Thyroid gland (tissue), 4 donors: Measurements from ENCODE around the gene RFX4. TPM values are rescaled to one million over a fixed set of nuclear protein-coding genes. Genes with fewer than 3 reads are reported as not detected.

ENCODE experiments used
- DNase-seq, 2 donors: peaks; one replicate each; pipeline ENCODE4 v3.0.0-alpha.2; 2019
- H3K27ac ChIP-seq, 3 donors: fragments of 200-600 bp; sonication (generic); 1 replicate in 2 of 3; 2 replicates in 1 of 3; pipeline ENCODE4 v1.5.1; 2016 to 2019; ENCODE audit warnings: mild to moderate bottlenecking in 1 of 3, moderate library complexity in 1 of 3
- H3K27me3 ChIP-seq: fragments of 200-600 bp; sonication (generic); one replicate; pipeline ENCODE4 v1.5.1; 2019
- H3K36me3 ChIP-seq, 2 donors: fragments of 200-600 bp; sonication (generic); one replicate each; pipeline ENCODE4 v1.5.1; 2016 to 2019
- H3K4me1 ChIP-seq, 2 donors: fragments of 200-600 bp; sonication (generic); one replicate each; pipeline ENCODE4 v1.5.1; 2017 to 2019
- H3K4me3 ChIP-seq, 3 donors: fragments of 200-600 bp; sonication (generic); replicated peaks in 1 of 3; 1 replicate in 2 of 3; 2 replicates in 1 of 3; pipeline ENCODE4 v1.5.1; 2016; ENCODE audit warnings: mild to moderate bottlenecking in 1 of 3
- H3K9me3 ChIP-seq: fragments of 200-600 bp; sonication (generic); one replicate; pipeline ENCODE4 v1.5.1; 2017
- POLR2A ChIP-seq, 2 donors: fragments of 450-650 bp; IDR thresholded peaks; one replicate each; pipeline ENCODE4 v1.6.1; 2017; ENCODE audit warnings: antibody characterized with exemption in 2 of 2, mild to moderate bottlenecking in 2 of 2, moderate library complexity in 1 of 2
- WGBS, 2 donors: methylation state at CpG; one replicate each; pipeline ENCODE4 v1.1.5; 2017; 5-methylcytosine and 5-hydroxymethylcytosine counted together
- intact Hi-C: fragments of 100-400 bp; cut with DNase I; formaldehyde crosslinking; loops from one replicate; pipeline ENCODE4 v1.15.1; 2023
- total RNA-seq, 4 donors: library from RNA; depleted of rRNA; stranded (reverse); fragments of >200 nt; gene quantifications; one replicate each; pipeline ENCODE4 v1.2.3, GENCODE V29; 2016
- TF ChIP-seq, protein P1 (sequence below), 6 experiments: fragments of 200-600 bp in 3 of 6; fragments of 450-650 bp in 3 of 6; sonication (generic) in 3 of 6; IDR thresholded peaks; one replicate each; pipeline ENCODE4 v1.5.1; 2016 to 2019; ENCODE audit warnings: antibody characterized with exemption in 6 of 6, mild to moderate bottlenecking in 2 of 6, inconsistent platforms in 1 of 6, moderate library complexity in 1 of 6

RFX4 gene
- total RNA-seq, 4 donors from 2014 or later, result 0.27 to 0.45 TPM; not detected in 2

DNA sequence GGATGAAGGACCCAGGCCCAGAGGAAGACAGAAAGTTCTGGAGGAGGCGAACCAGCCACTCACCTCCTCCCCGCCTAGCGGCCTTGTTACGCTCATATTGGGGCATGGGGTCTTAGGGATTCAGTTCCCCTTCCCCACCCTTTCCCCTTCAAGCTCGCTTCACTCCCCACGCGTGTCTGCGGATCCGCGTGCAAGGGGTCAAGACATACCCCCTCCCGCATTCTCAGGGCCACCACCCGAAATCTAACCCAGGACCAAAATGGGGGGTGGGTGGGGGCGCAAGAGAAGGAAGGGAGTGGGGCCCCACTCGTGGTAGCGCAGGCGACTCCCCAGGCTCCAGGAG is 584 bp upstream of the RFX4 start:
- TF ChIP-seq, protein P1, sequence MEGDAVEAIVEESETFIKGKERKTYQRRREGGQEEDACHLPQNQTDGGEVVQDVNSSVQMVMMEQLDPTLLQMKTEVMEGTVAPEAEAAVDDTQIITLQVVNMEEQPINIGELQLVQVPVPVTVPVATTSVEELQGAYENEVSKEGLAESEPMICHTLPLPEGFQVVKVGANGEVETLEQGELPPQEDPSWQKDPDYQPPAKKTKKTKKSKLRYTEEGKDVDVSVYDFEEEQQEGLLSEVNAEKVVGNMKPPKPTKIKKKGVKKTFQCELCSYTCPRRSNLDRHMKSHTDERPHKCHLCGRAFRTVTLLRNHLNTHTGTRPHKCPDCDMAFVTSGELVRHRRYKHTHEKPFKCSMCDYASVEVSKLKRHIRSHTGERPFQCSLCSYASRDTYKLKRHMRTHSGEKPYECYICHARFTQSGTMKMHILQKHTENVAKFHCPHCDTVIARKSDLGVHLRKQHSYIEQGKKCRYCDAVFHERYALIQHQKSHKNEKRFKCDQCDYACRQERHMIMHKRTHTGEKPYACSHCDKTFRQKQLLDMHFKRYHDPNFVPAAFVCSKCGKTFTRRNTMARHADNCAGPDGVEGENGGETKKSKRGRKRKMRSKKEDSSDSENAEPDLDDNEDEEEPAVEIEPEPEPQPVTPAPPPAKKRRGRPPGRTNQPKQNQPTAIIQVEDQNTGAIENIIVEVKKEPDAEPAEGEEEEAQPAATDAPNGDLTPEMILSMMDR (IDR thresholded peaks at IDR 0.05), result no peak
- TF ChIP-seq POLR2A (IDR thresholded peaks at IDR 0.05), result no peak
- Histone ChIP-seq H3K27me3 (peaks cover 57% of the 10 kb centered on the region), H3K9me3 (no peaks in the 10 kb centered on the region), H3K4me3 (peak overlapping the region in 1 of 3 donors; percentile 3), H3K4me1 (peaks cover 44 to 68% of the 10 kb centered on the region in 2 donors), H3K27ac (no peak overlapping the region), H3K36me3 (no peaks in the 10 kb centered on the region)
- WGBS, 2 donors, result 2 to 3% methylated on average over 12 to 16 of the region's 16 CpGs
- no peak for DNase-seq
- intact Hi-C loops, result no loop called here

DNA sequence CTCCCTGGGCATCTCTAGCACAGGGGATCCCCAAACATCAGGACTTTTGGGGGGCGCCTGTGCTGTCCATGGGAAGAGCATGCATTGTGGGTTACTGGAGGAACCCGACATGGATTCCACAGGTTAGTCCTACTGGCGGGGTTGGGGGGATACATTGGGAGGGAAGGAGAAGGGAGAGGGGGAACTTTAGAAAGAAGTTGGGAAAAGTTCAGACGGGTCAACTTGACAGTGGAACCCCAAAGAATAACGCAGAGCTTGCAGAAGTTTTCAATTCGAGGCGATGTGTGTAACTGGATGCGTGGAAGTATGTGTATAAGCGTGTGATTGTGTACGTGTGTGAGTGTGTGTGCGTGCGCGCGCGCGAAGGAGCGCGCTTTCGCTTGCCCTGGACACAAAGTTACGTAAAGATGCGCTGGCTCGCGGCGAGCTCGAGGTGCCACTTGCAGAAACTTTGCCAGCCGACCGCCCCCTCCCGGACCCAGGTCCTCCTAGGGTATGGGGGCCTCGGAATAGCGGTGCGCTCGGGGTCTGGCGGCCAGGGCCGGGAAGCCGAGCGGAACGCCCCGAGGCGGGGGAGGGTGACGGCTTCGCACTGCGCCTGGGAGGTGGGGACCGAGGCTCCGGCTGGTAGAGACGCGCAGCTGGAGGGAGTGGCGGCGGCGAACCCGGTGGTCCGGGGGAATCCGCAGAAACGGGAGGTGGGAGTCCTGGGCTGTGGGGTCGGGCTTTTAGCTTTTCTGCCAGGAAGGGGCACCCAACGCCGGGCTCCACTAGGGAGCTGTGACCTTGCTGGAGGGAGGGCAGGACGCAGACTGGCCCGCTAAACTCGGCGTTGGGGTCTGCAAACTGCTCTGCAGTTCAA is 669 bp downstream of the RFX4 start:
- Histone ChIP-seq H3K4me3 (peak overlapping the region in 1 of 3 donors; percentile 27), H3K36me3 (no peaks in the 10 kb centered on the region), H3K4me1 (peaks cover 44 to 72% of the 10 kb centered on the region in 2 donors), H3K27ac (no peak overlapping the region), H3K27me3 (peaks cover 57% of the 10 kb centered on the region), H3K9me3 (no peaks in the 10 kb centered on the region)
- intact Hi-C loops, result no loop called here
- DNase-seq, result no peak
- no peak for TF ChIP-seq POLR2A (IDR thresholded peaks at IDR 0.05)
- TF ChIP-seq, protein P1 (IDR thresholded peaks at IDR 0.05), result no peak
- 3 to 4% methylated on average over 44 to 51 of the region's 60 CpGs for WGBS, 2 donors

DNA sequence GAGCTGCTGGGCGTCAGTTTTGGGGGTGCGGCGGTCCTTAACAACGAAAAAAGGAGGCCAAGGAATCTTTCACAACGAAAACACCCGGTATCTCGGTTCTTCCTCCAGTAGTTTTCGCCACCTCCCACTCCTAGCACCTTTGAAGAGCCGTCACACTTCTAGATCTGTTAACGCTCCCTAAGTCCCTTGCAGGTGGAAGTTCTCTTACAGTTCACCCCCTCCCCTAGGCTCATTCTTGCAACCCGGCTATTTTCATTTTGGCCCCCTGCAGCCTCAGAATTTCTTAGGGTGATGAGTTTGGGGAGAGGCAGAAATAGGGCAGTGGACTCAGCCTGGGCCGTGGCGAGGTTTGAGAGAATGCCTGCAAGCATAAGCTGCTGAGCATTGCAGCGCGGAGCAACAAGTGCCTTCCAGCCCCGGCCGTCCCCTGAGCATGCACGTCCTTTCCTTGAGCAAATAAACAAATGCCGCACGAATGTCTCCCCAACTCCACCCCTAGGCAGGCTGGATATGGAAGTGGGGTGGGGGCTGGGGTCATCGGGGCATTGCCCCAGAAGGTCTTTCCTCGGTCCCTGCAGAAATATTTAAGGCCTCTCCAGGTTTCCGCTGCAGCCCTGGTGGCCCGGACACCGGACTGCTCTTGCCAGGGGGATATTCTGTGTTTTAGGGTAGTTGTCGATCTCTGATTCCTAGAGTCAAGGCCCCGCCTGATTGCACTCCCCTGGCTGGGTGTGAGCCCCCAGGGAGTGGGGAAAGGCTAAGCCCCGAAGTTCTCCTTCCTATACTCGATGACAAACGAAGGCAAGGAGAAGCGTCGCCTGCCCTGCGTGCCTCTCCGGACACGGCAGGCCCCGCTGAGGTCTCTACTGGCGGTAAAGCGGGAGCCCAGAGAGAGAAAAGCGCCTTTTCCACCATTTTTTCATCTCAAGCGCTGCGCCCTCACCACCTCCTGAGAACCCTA is 1.6 kb downstream of the RFX4 start:
- 7% methylated on average over 39 to 41 of the region's 41 CpGs for WGBS, 2 donors
- Histone ChIP-seq H3K4me3 (no peak overlapping the region), H3K36me3 (no peaks in the 10 kb centered on the region), H3K27me3 (peaks cover 57% of the 10 kb centered on the region), H3K4me1 (peaks cover 44 to 72% of the 10 kb centered on the region in 2 donors), H3K27ac (no peak overlapping the region), H3K9me3 (no peaks in the 10 kb centered on the region)
- TF ChIP-seq POLR2A (IDR thresholded peaks at IDR 0.05), result no peak
- TF ChIP-seq, protein P1 (IDR thresholded peaks at IDR 0.05), result no peak
- intact Hi-C loops, result no loop called here
- DNase-seq, result no peak

DNA sequence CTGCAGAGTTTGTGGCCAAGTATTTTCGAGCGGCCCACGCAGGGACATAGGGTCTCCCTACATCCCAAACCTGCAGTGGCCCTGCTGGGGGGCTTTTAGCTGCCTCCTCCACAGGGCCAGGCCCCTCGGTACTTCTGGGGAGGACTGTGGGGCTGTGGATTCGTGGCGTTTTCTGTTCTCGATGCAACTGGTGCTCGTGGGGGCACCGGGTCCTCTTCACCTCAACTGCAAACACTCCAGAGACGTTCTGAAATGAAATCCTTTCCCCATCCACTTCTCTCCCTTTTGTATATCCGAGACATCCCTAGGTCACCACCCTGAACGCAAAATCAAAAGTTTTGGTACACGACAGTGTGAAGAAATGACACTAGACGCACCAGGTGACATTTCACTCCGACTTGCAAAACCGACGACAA is 2.3 kb downstream of the RFX4 start:
- Histone ChIP-seq H3K9me3 (no peaks in the 10 kb centered on the region), H3K27me3 (peaks cover 51% of the 10 kb centered on the region), H3K27ac (no peak overlapping the region), H3K4me3 (no peak overlapping the region), H3K4me1 (peaks cover 44 to 72% of the 10 kb centered on the region in 2 donors), H3K36me3 (no peaks in the 10 kb centered on the region)
- intact Hi-C loops, result no loop called here
- TF ChIP-seq POLR2A (IDR thresholded peaks at IDR 0.05), result no peak
- TF ChIP-seq, protein P1 (IDR thresholded peaks at IDR 0.05), result no peak
- 6 to 10% methylated on average over 14 to 17 of the region's 17 CpGs for whole genome bisulfite sequencing, 2 donors
- no peak for DNase-seq
